ENCODE data around the gene TLCD2. TPM values are rescaled to one million over a fixed set of nuclear protein-coding genes. Genes with fewer than 3 reads are reported as not detected.
"Not testable (repeated sequence)": the region's sequence is repeated elsewhere in the genome, so short reads cannot be mapped to it uniquely, and the experiment has no call there.

The TLCD2 gene
- total RNA-seq, 1 experiment from 2014 or later = 1.5 TPM

DNA sequence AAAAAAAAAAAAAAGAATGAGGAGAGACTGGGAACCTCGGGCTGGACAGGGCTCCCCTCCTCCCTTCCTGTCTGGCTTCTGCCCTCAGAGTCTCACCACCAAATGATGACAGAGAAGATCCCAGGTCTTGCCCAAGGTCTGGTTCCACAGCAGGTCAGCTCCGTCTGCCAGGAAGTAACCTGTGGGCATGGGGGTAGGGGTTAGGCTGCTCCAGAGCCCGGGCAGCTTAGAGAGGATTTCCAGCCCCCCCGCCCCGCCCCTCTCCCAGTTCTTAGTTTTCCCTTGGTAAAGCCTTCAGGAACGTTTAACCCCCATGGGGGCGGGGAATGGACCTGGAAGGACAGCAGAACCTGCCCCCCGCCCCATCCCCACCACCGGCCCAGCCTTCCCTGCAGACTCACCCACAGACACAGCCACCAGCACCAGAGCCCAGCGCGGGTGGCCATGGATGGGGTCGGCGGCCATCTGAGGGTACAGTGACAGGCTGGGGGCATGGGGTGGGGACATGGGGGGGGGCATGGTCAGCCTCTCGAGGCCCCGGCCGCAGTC is 700 bp downstream of the TLCD2 start:
- Mint-ChIP-seq H3K9me3 (no peaks in the 10 kb centered on the region; a peak in 1 of 5 replicates), H3K36me3 (ENCODE audit: insufficient read depth in 1 of 3, low read depth in 3 of 3) (peaks cover 0 to 13% (median 2%) of the 10 kb centered on the region in 3 experiments; a peak in 3 of 7 replicates), H3K4me3 (peak overlapping the region; percentile 48 to 77), H3K4me1 (peaks cover 26 to 33% of the 10 kb centered on the region in 2 experiments), H3K27ac (no peak overlapping the region), H3K27me3 (ENCODE audit: low read depth) (peaks cover 7% of the 10 kb centered on the region)
- H4K20me1 ChIP-seq (ENCODE audit: control insufficient read depth, insufficient read depth, insufficient read length) = no peaks in the 10 kb centered on the region
- H3K9me3 ChIP-seq (ENCODE audit: control insufficient read depth, low read depth, low read length) = no peaks in the 10 kb centered on the region
- no peak overlapping the region for H2BK12ac ChIP-seq (ENCODE audit: insufficient read length, low read depth, low read length)
- peaks cover 2% of the 10 kb centered on the region; the same call in 1 of the 2 replicates for H3K4me1 ChIP-seq (ENCODE audit: insufficient read depth, low read length)
- H3K4me2 ChIP-seq (ENCODE audit: insufficient read depth, insufficient read length, low read length) = peak overlapping the region; percentile 54
- no peak overlapping the region for H4K91ac ChIP-seq (ENCODE audit: insufficient read length, low read depth, low read length)
- no peak overlapping the region for H4K5ac ChIP-seq (ENCODE audit: insufficient read length, low read depth, low read length)
- H3K79me1 ChIP-seq (ENCODE audit: insufficient read depth, low read depth, low read length, poor library complexity, severe bottlenecking) = no peaks in the 10 kb centered on the region
- H3K27me3 ChIP-seq (ENCODE audit: insufficient read depth, low read length) = no peaks in the 10 kb centered on the region
- H2BK15ac ChIP-seq (ENCODE audit: low read depth, low read length) = no peak overlapping the region
- no peak overlapping the region for H3K56ac ChIP-seq (ENCODE audit: insufficient read length, low read depth, low read length)
- peak; percentile 48 for DNase-seq
- no peak overlapping the region for H2AK5ac ChIP-seq (ENCODE audit: insufficient read length, low read length)
- no peak overlapping the region for H3K14ac ChIP-seq (ENCODE audit: insufficient read depth, low read length)
- no peak overlapping the region for H3K4ac ChIP-seq (ENCODE audit: low read depth, low read length)
- H2BK5ac ChIP-seq (ENCODE audit: insufficient read length, low read length) = no peak overlapping the region
- no peak overlapping the region for H2AFZ ChIP-seq (ENCODE audit: low read length)
- H3K79me2 ChIP-seq (ENCODE audit: insufficient read depth, low read length) = no peaks in the 10 kb centered on the region
- H3K23ac ChIP-seq (ENCODE audit: insufficient read length, low read depth, low read length) = no peak overlapping the region
- no peak overlapping the region for H4K8ac ChIP-seq (replicated peaks; ENCODE audit: insufficient read length, low read depth, low read length)
- peaks cover 21% of the 10 kb centered on the region for H3K23me2 ChIP-seq (ENCODE audit: insufficient read length, low read depth, low read length, poor library complexity, severe bottlenecking)
- no CpG with 5 or more reads among the region's 16 CpGs for WGBS (ENCODE audit: extremely low coverage, insufficient read length, low lambda C conversion rate)
- no peak overlapping the region for H2BK20ac ChIP-seq (ENCODE audit: low read depth, low read length, poor library complexity, severe bottlenecking)
- no peak overlapping the region for H3T11ph ChIP-seq (ENCODE audit: low read length)
- H2BK120ac ChIP-seq (ENCODE audit: low read depth, low read length, poor library complexity, severe bottlenecking) = no peak overlapping the region
- H3K18ac ChIP-seq (ENCODE audit: insufficient read length, low read depth, low read length) = no peak overlapping the region
- H3K9ac ChIP-seq (ENCODE audit: extremely low read depth, insufficient read length, low read length) = no peak overlapping the region
- no peak overlapping the region for H3K27ac ChIP-seq (ENCODE audit: insufficient read length, low read depth, low read length)
- no peak for TF ChIP-seq CTCF (conservative IDR thresholded peaks at IDR 0.05)

DNA sequence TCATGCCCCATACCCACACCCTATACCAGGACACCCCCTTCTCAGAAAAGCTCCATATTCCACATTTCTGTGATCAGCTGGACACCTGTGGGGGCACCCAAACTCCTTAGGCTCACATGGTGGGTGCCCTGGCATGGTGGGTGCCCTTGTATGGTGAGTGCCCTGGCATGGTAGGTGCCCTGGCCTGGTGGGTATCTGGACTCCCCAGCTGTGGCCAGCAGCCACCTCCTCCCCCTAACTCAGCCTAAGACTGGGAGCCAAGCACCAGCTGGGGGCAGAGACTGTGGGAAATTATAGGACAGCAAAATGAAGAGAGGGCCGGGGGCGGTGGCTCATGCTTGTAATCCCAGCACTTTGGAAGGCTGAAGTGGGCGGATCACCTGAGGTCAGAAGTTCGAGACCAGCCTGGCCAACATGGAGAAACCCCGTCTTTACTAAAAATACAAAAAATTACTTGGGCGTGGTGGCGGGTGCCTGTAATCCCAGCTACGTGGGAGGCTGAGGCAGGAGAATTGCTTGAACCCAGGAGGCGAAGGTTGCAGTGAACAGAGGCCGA is 1.3 kb downstream of the TLCD2 start:
- Mint-ChIP-seq H3K36me3 (ENCODE audit: insufficient read depth in 1 of 3, low read depth in 3 of 3) (peaks cover 0 to 13% (median 2%) of the 10 kb centered on the region in 3 experiments; a peak in 3 of 7 replicates), H3K4me3 (peak overlapping the region; percentile 48 to 77), H3K4me1 (peaks cover 22 to 28% of the 10 kb centered on the region in 2 experiments)
- not testable (repeated sequence) for H3K27ac ChIP-seq (ENCODE audit: insufficient read length, low read depth, low read length); H4K5ac ChIP-seq (ENCODE audit: insufficient read length, low read depth, low read length); H4K20me1 ChIP-seq (ENCODE audit: control insufficient read depth, insufficient read depth, insufficient read length); H3K4me2 ChIP-seq (ENCODE audit: insufficient read depth, insufficient read length, low read length); H4K8ac ChIP-seq (replicated peaks; ENCODE audit: insufficient read length, low read depth, low read length); H3K9ac ChIP-seq (ENCODE audit: extremely low read depth, insufficient read length, low read length); H3K4me1 ChIP-seq (ENCODE audit: insufficient read depth, low read length); H4K91ac ChIP-seq (ENCODE audit: insufficient read length, low read depth, low read length); H3K18ac ChIP-seq (ENCODE audit: insufficient read length, low read depth, low read length); H3K4ac ChIP-seq (ENCODE audit: low read depth, low read length); H2BK15ac ChIP-seq (ENCODE audit: low read depth, low read length); H2BK120ac ChIP-seq (ENCODE audit: low read depth, low read length, poor library complexity, severe bottlenecking); H2BK5ac ChIP-seq (ENCODE audit: insufficient read length, low read length); H3T11ph ChIP-seq (ENCODE audit: low read length); H2BK20ac ChIP-seq (ENCODE audit: low read depth, low read length, poor library complexity, severe bottlenecking); H3K23ac ChIP-seq (ENCODE audit: insufficient read length, low read depth, low read length); H3K9me3 ChIP-seq (ENCODE audit: control insufficient read depth, low read depth, low read length); H2AFZ ChIP-seq (ENCODE audit: low read length); H3K9me3 Mint-ChIP-seq; H3K79me2 ChIP-seq (ENCODE audit: insufficient read depth, low read length); H2AK5ac ChIP-seq (ENCODE audit: insufficient read length, low read length); H3K27me3 Mint-ChIP-seq (ENCODE audit: low read depth); DNase-seq; H3K79me1 ChIP-seq (ENCODE audit: insufficient read depth, low read depth, low read length, poor library complexity, severe bottlenecking); H3K56ac ChIP-seq (ENCODE audit: insufficient read length, low read depth, low read length); H3K27ac Mint-ChIP-seq; H2BK12ac ChIP-seq (ENCODE audit: insufficient read length, low read depth, low read length); H3K27me3 ChIP-seq (ENCODE audit: insufficient read depth, low read length); H3K14ac ChIP-seq (ENCODE audit: insufficient read depth, low read length)
- peaks cover 16% of the 10 kb centered on the region for H3K23me2 ChIP-seq (ENCODE audit: insufficient read length, low read depth, low read length, poor library complexity, severe bottlenecking)
- WGBS (ENCODE audit: extremely low coverage, insufficient read length, low lambda C conversion rate) = no CpG with 5 or more reads among the region's 10 CpGs

Data from H9 (cell line).